HL-60 (cell line): ENCODE results near the gene ITGA6.

Experiments
- DNase-seq, 2 experiments: peaks; one replicate each; pipeline ENCODE4 v3.0.0-alpha.2; 2010 to 2020; ENCODE audit warnings: low read depth in 1 of 2, low spot score in 1 of 2
- H3K27ac ChIP-seq: fragments of 250-450 bp; sonication (Bioruptor Pico); replicated peaks from 2 replicates; pipeline ENCODE4 v1.5.1; 2020; ENCODE audit warnings: mild to moderate bottlenecking, moderate library complexity
- H3K27me3 ChIP-seq: fragments of 250-450 bp; sonication (Bioruptor Pico); 2 replicates; pipeline ENCODE4 v1.5.1; 2021; ENCODE audit warnings: mild to moderate bottlenecking, moderate library complexity; ENCODE audit not compliant: insufficient read depth, poor library complexity, severe bottlenecking
- H3K4me3 ChIP-seq: replicated peaks from 2 replicates; pipeline ENCODE4 v1.5.1; 2011; ENCODE audit warnings: mild to moderate bottlenecking, control low read depth, low read length; ENCODE audit not compliant: insufficient read depth
- GABPA ChIP-seq: IDR thresholded peaks from 2 replicates; pipeline ENCODE4 v1.6.1; 2012; ENCODE audit warnings: low read depth
- POLR2AphosphoS5 ChIP-seq: IDR thresholded peaks from 2 replicates; pipeline ENCODE4 v1.6.1; 2012; ENCODE audit warnings: low read depth
- SPI1 ChIP-seq: IDR thresholded peaks from 2 replicates; pipeline ENCODE4 v1.6.1; 2012; ENCODE audit warnings: low read depth, mild to moderate bottlenecking, borderline replicate concordance
- TF ChIP-seq, protein P1 (sequence below): IDR thresholded peaks from 2 replicates; pipeline ENCODE4 v1.6.1; 2012; ENCODE audit warnings: low read depth; ENCODE audit not compliant: insufficient replicate concordance
- TF ChIP-seq, protein P2 (sequence below): IDR thresholded peaks from one replicate; pipeline ENCODE4 v1.5.1; 2011; ENCODE audit warnings: low read length, control low read depth, inconsistent platforms; ENCODE audit not compliant: insufficient read depth

ITGA6 gene

DNA sequence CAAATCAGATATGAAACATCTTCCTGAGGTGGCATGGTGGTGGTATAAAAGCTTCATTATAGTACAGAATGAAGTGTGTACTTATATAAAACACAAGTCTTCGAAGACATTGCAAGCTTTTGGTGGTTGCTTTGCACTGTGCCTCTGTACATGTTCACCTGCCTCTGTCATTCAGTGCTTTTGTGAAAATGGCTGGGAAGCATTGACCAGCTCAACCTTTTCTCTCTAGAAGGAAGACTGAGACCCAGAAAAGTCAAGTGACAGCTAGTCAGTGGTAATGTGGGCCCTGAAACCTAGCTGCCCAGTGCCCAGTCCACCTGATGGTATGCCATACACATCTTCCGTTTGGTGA is 12.1 kb downstream of the ITGA6 start:
- DNase-seq = no peak
- TF ChIP-seq SPI1 = no peak
- TF ChIP-seq, protein P1, sequence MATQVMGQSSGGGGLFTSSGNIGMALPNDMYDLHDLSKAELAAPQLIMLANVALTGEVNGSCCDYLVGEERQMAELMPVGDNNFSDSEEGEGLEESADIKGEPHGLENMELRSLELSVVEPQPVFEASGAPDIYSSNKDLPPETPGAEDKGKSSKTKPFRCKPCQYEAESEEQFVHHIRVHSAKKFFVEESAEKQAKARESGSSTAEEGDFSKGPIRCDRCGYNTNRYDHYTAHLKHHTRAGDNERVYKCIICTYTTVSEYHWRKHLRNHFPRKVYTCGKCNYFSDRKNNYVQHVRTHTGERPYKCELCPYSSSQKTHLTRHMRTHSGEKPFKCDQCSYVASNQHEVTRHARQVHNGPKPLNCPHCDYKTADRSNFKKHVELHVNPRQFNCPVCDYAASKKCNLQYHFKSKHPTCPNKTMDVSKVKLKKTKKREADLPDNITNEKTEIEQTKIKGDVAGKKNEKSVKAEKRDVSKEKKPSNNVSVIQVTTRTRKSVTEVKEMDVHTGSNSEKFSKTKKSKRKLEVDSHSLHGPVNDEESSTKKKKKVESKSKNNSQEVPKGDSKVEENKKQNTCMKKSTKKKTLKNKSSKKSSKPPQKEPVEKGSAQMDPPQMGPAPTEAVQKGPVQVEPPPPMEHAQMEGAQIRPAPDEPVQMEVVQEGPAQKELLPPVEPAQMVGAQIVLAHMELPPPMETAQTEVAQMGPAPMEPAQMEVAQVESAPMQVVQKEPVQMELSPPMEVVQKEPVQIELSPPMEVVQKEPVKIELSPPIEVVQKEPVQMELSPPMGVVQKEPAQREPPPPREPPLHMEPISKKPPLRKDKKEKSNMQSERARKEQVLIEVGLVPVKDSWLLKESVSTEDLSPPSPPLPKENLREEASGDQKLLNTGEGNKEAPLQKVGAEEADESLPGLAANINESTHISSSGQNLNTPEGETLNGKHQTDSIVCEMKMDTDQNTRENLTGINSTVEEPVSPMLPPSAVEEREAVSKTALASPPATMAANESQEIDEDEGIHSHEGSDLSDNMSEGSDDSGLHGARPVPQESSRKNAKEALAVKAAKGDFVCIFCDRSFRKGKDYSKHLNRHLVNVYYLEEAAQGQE = no peak
- no peak for TF ChIP-seq GABPA
- TF ChIP-seq, protein P2, sequence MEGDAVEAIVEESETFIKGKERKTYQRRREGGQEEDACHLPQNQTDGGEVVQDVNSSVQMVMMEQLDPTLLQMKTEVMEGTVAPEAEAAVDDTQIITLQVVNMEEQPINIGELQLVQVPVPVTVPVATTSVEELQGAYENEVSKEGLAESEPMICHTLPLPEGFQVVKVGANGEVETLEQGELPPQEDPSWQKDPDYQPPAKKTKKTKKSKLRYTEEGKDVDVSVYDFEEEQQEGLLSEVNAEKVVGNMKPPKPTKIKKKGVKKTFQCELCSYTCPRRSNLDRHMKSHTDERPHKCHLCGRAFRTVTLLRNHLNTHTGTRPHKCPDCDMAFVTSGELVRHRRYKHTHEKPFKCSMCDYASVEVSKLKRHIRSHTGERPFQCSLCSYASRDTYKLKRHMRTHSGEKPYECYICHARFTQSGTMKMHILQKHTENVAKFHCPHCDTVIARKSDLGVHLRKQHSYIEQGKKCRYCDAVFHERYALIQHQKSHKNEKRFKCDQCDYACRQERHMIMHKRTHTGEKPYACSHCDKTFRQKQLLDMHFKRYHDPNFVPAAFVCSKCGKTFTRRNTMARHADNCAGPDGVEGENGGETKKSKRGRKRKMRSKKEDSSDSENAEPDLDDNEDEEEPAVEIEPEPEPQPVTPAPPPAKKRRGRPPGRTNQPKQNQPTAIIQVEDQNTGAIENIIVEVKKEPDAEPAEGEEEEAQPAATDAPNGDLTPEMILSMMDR = no peak
- no peak for TF ChIP-seq POLR2AphosphoS5
- Histone ChIP-seq H3K4me3 (no peak overlapping the region), H3K27ac (no peak overlapping the region), H3K27me3 (no peaks in the 10 kb centered on the region)

DNA sequence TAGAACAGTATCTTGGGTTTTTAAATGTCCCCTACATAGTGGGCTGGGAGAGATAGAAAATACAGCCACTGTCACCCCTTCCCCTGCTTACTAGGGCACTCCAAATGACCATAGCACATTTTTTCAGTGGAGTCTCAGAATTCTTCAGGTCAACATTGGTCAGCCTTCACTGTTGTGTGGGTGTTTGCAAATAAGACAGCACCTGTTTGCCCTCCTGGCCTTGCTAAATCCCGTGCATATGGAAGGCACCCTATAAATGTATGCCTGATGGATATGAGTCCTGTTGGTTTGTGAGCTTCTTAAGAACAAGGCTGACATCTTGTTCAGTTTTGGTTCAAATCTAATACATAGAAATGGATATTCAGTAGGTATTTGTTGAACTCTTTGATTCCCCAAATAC is 12.5 kb downstream of the ITGA6 start:
- no peak for DNase-seq
- TF ChIP-seq, protein P1 = no peak
- TF ChIP-seq, protein P2 = no peak
- no peak for TF ChIP-seq SPI1
- TF ChIP-seq GABPA = no peak
- no peak for TF ChIP-seq POLR2AphosphoS5
- no peaks in the 10 kb centered on the region for H3K27me3 ChIP-seq
- no peak overlapping the region for H3K27ac ChIP-seq
- no peak overlapping the region for H3K4me3 ChIP-seq

DNA sequence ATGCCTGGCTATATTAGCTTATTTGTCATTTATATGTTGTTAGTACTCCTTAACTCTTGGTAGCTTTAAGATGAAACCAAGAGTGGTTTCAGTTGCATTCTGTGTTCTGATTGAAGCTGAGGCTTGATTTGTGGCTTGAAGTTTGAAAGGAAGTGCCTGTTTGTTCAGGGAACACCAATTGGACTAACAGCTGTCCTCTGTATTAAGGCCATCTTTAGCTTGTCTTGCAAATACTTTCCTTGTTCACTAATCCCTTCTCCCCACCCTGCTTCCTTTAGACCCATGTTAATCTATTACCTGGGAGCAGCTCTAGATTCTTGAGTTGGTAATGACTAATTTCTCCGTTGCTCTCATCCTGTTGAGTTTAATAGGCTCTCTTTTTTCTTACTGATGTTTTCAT is 13.4 kb downstream of the ITGA6 start:
- no peak for DNase-seq
- no peaks in the 10 kb centered on the region for H3K27me3 ChIP-seq
- TF ChIP-seq, protein P1 = no peak
- no peak for TF ChIP-seq SPI1
- TF ChIP-seq POLR2AphosphoS5 = no peak
- H3K27ac ChIP-seq = no peak overlapping the region
- no peak overlapping the region for H3K4me3 ChIP-seq
